ENCODE results near the gene ABCC1. TPM values are rescaled to one million over a fixed set of nuclear protein-coding genes. Genes with fewer than 3 reads are reported as not detected.

The ABCC1 gene
- polyA plus RNA-seq, 1 donor from 2014 or later: 3.0 TPM

DNA sequence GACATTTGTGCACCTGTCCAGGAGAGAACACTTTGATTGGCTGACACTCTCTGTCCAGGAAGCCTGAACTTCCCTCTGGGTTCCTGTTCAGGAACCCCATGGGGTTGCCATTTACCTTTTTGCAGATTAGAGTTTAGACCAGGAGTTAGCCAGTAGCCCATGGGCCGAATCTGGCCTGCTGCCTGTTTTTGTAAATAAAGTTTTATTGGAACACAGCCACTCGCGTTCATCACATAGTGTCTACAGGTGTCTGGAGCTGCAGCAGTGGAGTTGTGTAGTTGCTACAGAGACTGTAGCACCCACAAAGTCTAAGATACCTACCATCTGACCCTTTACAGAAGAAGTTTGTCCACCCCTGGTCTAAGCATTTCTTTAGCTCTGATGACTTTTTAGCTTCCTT is 70.9 kb downstream of the ABCC1 start:
- Histone ChIP-seq H3K9me2 (ENCODE audit: insufficient read depth, low read length) (no peaks in the 10 kb centered on the region), H3F3A (ENCODE audit: insufficient read depth, low read length, poor library complexity, severe bottlenecking) (no peaks in the 10 kb centered on the region), H4K20me1 (ENCODE audit: insufficient read depth) (no peaks in the 10 kb centered on the region), H3K79me2 (replicated peaks; ENCODE audit: insufficient read depth, low read length) (no peaks in the 10 kb centered on the region), H3K9ac (ENCODE audit: low read length) (no peak overlapping the region), H2AFZ (ENCODE audit: low read depth, low read length) (no peak overlapping the region), H3K4me2 (ENCODE audit: low read length) (no peak overlapping the region), H3K27me3 (ENCODE audit: insufficient read depth, low read depth, low read length) (no peaks in the 10 kb centered on the region), H3K9me3 (ENCODE audit: low read length) (no peaks in the 10 kb centered on the region), H3K4me3 (ENCODE audit: low read length) (no peak overlapping the region), H3K27ac (ENCODE audit: low read length) (no peak overlapping the region), H3K36me3 (ENCODE audit: insufficient read depth, low read length) (no peaks in the 10 kb centered on the region)
- TF ChIP-seq, protein P1, sequence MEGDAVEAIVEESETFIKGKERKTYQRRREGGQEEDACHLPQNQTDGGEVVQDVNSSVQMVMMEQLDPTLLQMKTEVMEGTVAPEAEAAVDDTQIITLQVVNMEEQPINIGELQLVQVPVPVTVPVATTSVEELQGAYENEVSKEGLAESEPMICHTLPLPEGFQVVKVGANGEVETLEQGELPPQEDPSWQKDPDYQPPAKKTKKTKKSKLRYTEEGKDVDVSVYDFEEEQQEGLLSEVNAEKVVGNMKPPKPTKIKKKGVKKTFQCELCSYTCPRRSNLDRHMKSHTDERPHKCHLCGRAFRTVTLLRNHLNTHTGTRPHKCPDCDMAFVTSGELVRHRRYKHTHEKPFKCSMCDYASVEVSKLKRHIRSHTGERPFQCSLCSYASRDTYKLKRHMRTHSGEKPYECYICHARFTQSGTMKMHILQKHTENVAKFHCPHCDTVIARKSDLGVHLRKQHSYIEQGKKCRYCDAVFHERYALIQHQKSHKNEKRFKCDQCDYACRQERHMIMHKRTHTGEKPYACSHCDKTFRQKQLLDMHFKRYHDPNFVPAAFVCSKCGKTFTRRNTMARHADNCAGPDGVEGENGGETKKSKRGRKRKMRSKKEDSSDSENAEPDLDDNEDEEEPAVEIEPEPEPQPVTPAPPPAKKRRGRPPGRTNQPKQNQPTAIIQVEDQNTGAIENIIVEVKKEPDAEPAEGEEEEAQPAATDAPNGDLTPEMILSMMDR (IDR thresholded peaks at IDR 0.05; ENCODE audit: poor library complexity, severe bottlenecking): no peak
- no peak for TF ChIP-seq REST (IDR thresholded peaks at IDR 0.05; ENCODE audit: borderline replicate concordance)

GRCh38 chr16:16021020-16021419 is 71.6 kb downstream of the ABCC1 start:
- H3K9me3 ChIP-seq (ENCODE audit: low read length): no peaks in the 10 kb centered on the region
- H3K27ac ChIP-seq (ENCODE audit: low read length): no peak overlapping the region
- no peaks in the 10 kb centered on the region for H3K27me3 ChIP-seq (ENCODE audit: insufficient read depth, low read depth, low read length)
- no peak overlapping the region for H2AFZ ChIP-seq (ENCODE audit: low read depth, low read length)
- H3K9me2 ChIP-seq (ENCODE audit: insufficient read depth, low read length): no peaks in the 10 kb centered on the region
- H3K4me3 ChIP-seq (ENCODE audit: low read length): no peak overlapping the region
- no peaks in the 10 kb centered on the region for H3F3A ChIP-seq (ENCODE audit: insufficient read depth, low read length, poor library complexity, severe bottlenecking)
- no peaks in the 10 kb centered on the region for H3K79me2 ChIP-seq (replicated peaks; ENCODE audit: insufficient read depth, low read length)
- H3K36me3 ChIP-seq (ENCODE audit: insufficient read depth, low read length): no peaks in the 10 kb centered on the region
- TF ChIP-seq MXI1 (conservative IDR thresholded peaks at IDR 0.05; ENCODE audit: poor library complexity, severe bottlenecking) (no peak), SMC3 (conservative IDR thresholded peaks at IDR 0.05; ENCODE audit: poor library complexity) (no peak), EP300 (conservative IDR thresholded peaks at IDR 0.05; ENCODE audit: poor library complexity, severe bottlenecking) (no peak), EZH2 (IDR thresholded peaks at IDR 0.05; ENCODE audit: borderline replicate concordance, insufficient read depth, low read length, poor library complexity, severe bottlenecking) (no peak), TAF1 (IDR thresholded peaks at IDR 0.05; ENCODE audit: low read depth) (no peak), REST (IDR thresholded peaks at IDR 0.05; ENCODE audit: borderline replicate concordance) (no peak), POLR2AphosphoS5 (IDR thresholded peaks at IDR 0.05) (no peak), RAD21 (conservative IDR thresholded peaks at IDR 0.05) (no peak)
- TF ChIP-seq, protein P1 (IDR thresholded peaks at IDR 0.05; ENCODE audit: poor library complexity, severe bottlenecking): no peak
- no peaks in the 10 kb centered on the region for H4K20me1 ChIP-seq (ENCODE audit: insufficient read depth)
- H3K9ac ChIP-seq (ENCODE audit: low read length): no peak overlapping the region
- H3K4me2 ChIP-seq (ENCODE audit: low read length): no peak overlapping the region
